CD4-positive, alpha-beta T cell treated with Interleukin-10 for 1 hour (primary cell): ENCODE data around the gene CEP164.

Experiments used
- DNase-seq: peaks from one replicate; pipeline ENCODE4 v3.0.0-alpha.2; 2020

The CEP164 gene

GRCh38 chr11:117327567-117328374 is at the start of gene CEP164:
Gene CEP164 (plus strand): TSS chr11:117327854. CDS start chr11:117338587, 10,733 bp downstream.
- peak; percentile 96 for DNase-seq

GRCh38 chr11:117278347-117278746 is 49.3 kb upstream of the CEP164 start:
- DNase-seq: no peak

GRCh38 chr11:117279711-117280376 is 47.8 kb upstream of the CEP164 start:
- DNase-seq: peak; percentile 38

- DNase-seq: no peak
Measured at GRCh38 chr11:117281159-117281558, 46.5 kb upstream of the CEP164 start.

- no peak for DNase-seq
Measured at GRCh38 chr11:117281869-117282268, 45.8 kb upstream of the CEP164 start.

GRCh38 chr11:117282956-117283355 is 44.7 kb upstream of the CEP164 start:
- no peak for DNase-seq

- DNase-seq: no peak
Measured at GRCh38 chr11:117284053-117284452, 43.6 kb upstream of the CEP164 start.

GRCh38 chr11:117286588-117286987 is 41.1 kb upstream of the CEP164 start:
- DNase-seq: no peak

GRCh38 chr11:117287668-117288067 is 40.0 kb upstream of the CEP164 start:
- DNase-seq: no peak

- no peak for DNase-seq
Measured at GRCh38 chr11:117289795-117290194, 37.9 kb upstream of the CEP164 start.

- DNase-seq: no peak
Measured at GRCh38 chr11:117290809-117291396, 36.8 kb upstream of the CEP164 start, which contains the start of gene BACE1-AS. Gene BACE1-AS (plus strand): TSS chr11:117291346.

GRCh38 chr11:117292616-117293015 is 35.0 kb upstream of the CEP164 start:
- DNase-seq: no peak

GRCh38 chr11:117295438-117296137 is 32.1 kb upstream of the CEP164 start:
- no peak for DNase-seq

GRCh38 chr11:117296881-117297280 is 30.8 kb upstream of the CEP164 start:
- no peak for DNase-seq

- no peak for DNase-seq
Measured at GRCh38 chr11:117298195-117298594, 29.5 kb upstream of the CEP164 start.

GRCh38 chr11:117299351-117300282 is 28.0 kb upstream of the CEP164 start:
- DNase-seq: no peak

- DNase-seq: no peak
Measured at GRCh38 chr11:117300283-117300663, 27.4 kb upstream of the CEP164 start.

GRCh38 chr11:117300773-117301172 is 26.9 kb upstream of the CEP164 start:
- DNase-seq: no peak

- DNase-seq: no peak
Measured at GRCh38 chr11:117302228-117302627, 25.4 kb upstream of the CEP164 start.

GRCh38 chr11:117303101-117303500 is 24.6 kb upstream of the CEP164 start:
- DNase-seq: no peak

GRCh38 chr11:117303646-117304315 is 23.9 kb upstream of the CEP164 start:
- no peak for DNase-seq

- DNase-seq: no peak
Measured at GRCh38 chr11:117305145-117305544, 22.5 kb upstream of the CEP164 start.
